Measurements from ENCODE around the gene ZNF804A. TPM values are rescaled to one million over a fixed set of nuclear protein-coding genes. Genes with fewer than 3 reads are reported as not detected.

Gene ZNF804A
- total and polyA plus RNA-seq, 2 of the 4 experiments (the other 2 are of a cell fraction): 2.2 to 2.7 TPM

DNA sequence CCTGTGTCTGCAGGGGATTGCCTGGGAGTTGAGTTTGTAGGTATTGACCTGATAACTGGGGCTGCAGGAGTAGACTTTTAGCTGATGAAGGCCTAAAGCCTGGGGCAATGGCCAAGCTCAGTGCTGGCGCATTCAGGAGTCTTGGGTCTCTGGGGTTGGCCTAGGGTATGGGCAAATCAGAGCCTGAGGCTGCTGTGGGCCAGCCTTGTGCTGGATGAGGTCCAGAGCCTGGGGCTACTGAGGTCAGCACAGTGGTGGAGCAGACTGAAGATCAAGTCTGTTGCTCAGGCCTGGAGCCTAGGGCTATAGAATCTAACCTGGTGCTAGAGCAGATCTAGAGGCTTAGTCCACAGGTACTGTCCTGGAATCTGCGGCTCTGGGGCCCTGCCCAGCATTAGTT lies 262.4 kb downstream of the ZNF804A start:
- dilution Hi-C loops (cut with HindIII; ENCODE audit: low sequenced_read_pairs, unreplicated experiment) (no loop called here), intact Hi-C loops (cut with micrococcal nuclease) (no loop called here), in situ Hi-C loops (cut with MboI; ENCODE audit: low sequenced_read_pairs) (no loop called here)
- Histone ChIP-seq H2BK5ac (ENCODE audit: low read depth, low read length, poor library complexity, severe bottlenecking) (no peak overlapping the region), H3K4ac (ENCODE audit: low read depth, low read length) (no peak overlapping the region), H2BK15ac (ENCODE audit: low read depth, low read length) (no peak overlapping the region), H4K5ac (ENCODE audit: low read depth, low read length) (no peak overlapping the region), H3K4me2 (ENCODE audit: low read depth, low read length) (no peak overlapping the region), H3K56ac (ENCODE audit: extremely low read depth, insufficient read depth, low read length) (no peak overlapping the region), H4K91ac (ENCODE audit: insufficient read depth, low read depth, low read length) (no peak overlapping the region), H3K36me3 (ENCODE audit: control insufficient read depth, insufficient read depth, low read length) (no peaks in the 10 kb centered on the region), H4K8ac (ENCODE audit: low read depth in 2 of 2, low read length in 2 of 2) (no peak overlapping the region), H3K4me3 (ENCODE audit: insufficient read depth, low read depth, low read length) (no peak overlapping the region), H3K4me1 (ENCODE audit: control insufficient read depth, insufficient read depth, low read length) (0 out of 2 replicates have a peak, but pooled peaks cover 1% of the 10 kb centered on the region), H3K9me1 (ENCODE audit: insufficient read depth, low read length) (no peaks in the 10 kb centered on the region), H2AFZ (replicated peaks; ENCODE audit: low read length, poor library complexity) (no peak overlapping the region), H3K9me3 (ENCODE audit: control insufficient read depth, insufficient read depth, low read length) (peaks cover 8% of the 10 kb centered on the region; the same call in 1 of the 2 replicates), H3K23ac (ENCODE audit: low read depth, low read length) (no peak overlapping the region), H3K9ac (ENCODE audit: low read depth, low read length) (no peak overlapping the region), H3K14ac (replicated peaks; ENCODE audit: low read depth, low read length) (no peak overlapping the region), H3K27me3 (ENCODE audit: control insufficient read depth, insufficient read depth, low read length) (no peaks in the 10 kb centered on the region), H3K27ac (ENCODE audit: insufficient read depth, low read length) (no peak overlapping the region), H3K18ac (ENCODE audit: low read depth, low read length) (no peak overlapping the region), H2BK120ac (ENCODE audit: low read depth, low read length) (no peak overlapping the region), H2AK5ac (ENCODE audit: low read depth, low read length) (no peak overlapping the region), H2AK9ac (replicated peaks; ENCODE audit: low read depth, low read length, poor library complexity) (no peak overlapping the region), H3K79me1 (ENCODE audit: low read depth in 1 of 2, low read length in 2 of 2) (no peaks in the 10 kb centered on the region; a peak in 1 of 4 replicates), H4K20me1 (ENCODE audit: insufficient read depth, low read length) (no peaks in the 10 kb centered on the region), H2BK20ac (ENCODE audit: low read depth, low read length) (no peak overlapping the region)
- WGBS, 2 experiments (ENCODE audit: extremely low coverage in 2 of 2, insufficient read length in 1 of 2): 78% methylated on average over 1 of the region's 2 CpGs; no CpG with 5 or more reads in 1 of the 2 experiments
- no TSS peak for BruUV-seq (replicated peaks)
- ChIA-PET CTCF (no interaction called here), POLR2A (ENCODE audit: unreplicated experiment) (no interaction called here)
- TF ChIP-seq RCOR1 (IDR thresholded peaks at IDR 0.05; ENCODE audit: insufficient replicate concordance, low read length) (no peak), CHD1 (IDR thresholded peaks at IDR 0.05; ENCODE audit: low read depth, low read length) (no peak), RAD21 (IDR thresholded peaks at IDR 0.05; ENCODE audit: low read length) (no peak), CTCF (conservative IDR thresholded peaks at IDR 0.05; ENCODE audit: low read depth, low read length) (no peak), NFE2L2 (IDR thresholded peaks at IDR 0.05; ENCODE audit: low read depth, low read length) (no peak), BHLHE40 (IDR thresholded peaks at IDR 0.05; ENCODE audit: low read depth, low read length) (no peak), MXI1 (IDR thresholded peaks at IDR 0.05; ENCODE audit: borderline replicate concordance, low read depth, low read length) (no peak), SMC3 (IDR thresholded peaks at IDR 0.05; ENCODE audit: low read depth, low read length) (no peak), MAZ (IDR thresholded peaks at IDR 0.05; ENCODE audit: borderline replicate concordance, low read depth, low read length) (no peak), FOS (IDR thresholded peaks at IDR 0.05; ENCODE audit: low read depth, low read length) (no peak), RFX5 (IDR thresholded peaks at IDR 0.05; ENCODE audit: low read depth, low read length) (no peak), CEBPB (IDR thresholded peaks at IDR 0.05; ENCODE audit: low read depth, low read length) (no peak), POLR2A (IDR thresholded peaks at IDR 0.05; ENCODE audit: low read depth, low read length) (no peak), MAFK (IDR thresholded peaks at IDR 0.05; ENCODE audit: low read depth, low read length) (no peak)
- TF ChIP-seq, protein P1, sequence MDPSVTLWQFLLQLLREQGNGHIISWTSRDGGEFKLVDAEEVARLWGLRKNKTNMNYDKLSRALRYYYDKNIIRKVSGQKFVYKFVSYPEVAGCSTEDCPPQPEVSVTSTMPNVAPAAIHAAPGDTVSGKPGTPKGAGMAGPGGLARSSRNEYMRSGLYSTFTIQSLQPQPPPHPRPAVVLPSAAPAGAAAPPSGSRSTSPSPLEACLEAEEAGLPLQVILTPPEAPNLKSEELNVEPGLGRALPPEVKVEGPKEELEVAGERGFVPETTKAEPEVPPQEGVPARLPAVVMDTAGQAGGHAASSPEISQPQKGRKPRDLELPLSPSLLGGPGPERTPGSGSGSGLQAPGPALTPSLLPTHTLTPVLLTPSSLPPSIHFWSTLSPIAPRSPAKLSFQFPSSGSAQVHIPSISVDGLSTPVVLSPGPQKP (IDR thresholded peaks at IDR 0.05; ENCODE audit: borderline replicate concordance, low read depth, low read length): no peak
- TF ChIP-seq, protein P2, sequence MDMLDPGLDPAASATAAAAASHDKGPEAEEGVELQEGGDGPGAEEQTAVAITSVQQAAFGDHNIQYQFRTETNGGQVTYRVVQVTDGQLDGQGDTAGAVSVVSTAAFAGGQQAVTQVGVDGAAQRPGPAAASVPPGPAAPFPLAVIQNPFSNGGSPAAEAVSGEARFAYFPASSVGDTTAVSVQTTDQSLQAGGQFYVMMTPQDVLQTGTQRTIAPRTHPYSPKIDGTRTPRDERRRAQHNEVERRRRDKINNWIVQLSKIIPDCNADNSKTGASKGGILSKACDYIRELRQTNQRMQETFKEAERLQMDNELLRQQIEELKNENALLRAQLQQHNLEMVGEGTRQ (IDR thresholded peaks at IDR 0.05; ENCODE audit: low read depth, low read length): no peak
- ATAC-seq (ENCODE audit: low read depth) (no peak), DNase-seq (no peak)
